DMS79 treated with DMSO at 0.1 percent for 48 hours (cell line): ENCODE results near the gene MEIKIN.

Experiments
- DNase-seq: peaks from one replicate; lab custom pipeline; 2025; lab: John Stamatoyannopoulos, UW

MEIKIN gene, protein sequence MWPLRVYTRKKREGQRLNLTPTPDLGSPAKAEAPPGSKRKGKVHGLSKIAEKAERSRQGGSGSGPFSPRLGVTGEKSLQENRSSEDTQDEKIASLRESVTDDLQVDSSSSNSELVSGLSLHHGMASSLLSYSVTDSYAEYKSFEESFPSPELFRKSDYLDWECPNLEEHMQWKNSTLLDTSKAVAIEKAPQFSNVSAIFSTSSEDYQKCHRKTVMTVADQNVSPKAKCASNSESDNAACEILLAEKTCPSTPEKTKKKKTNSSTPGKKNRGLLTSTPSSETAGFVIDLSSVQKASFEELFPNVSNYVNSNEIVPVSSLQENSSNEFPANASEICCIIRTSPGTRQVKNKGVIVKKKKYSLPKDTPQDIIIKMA

GRCh38 chr5:131945551-131946168, at the start of gene MEIKIN:
Gene MEIKIN, minus strand, starts transcription at chr5:131945663. Its CDS starts 158 bp downstream, at chr5:131945505.
- no peak for DNase-seq

- no peak for DNase-seq
Measured at GRCh38 chr5:131994533-131995226, 49.2 kb upstream of the MEIKIN start.

DNA sequence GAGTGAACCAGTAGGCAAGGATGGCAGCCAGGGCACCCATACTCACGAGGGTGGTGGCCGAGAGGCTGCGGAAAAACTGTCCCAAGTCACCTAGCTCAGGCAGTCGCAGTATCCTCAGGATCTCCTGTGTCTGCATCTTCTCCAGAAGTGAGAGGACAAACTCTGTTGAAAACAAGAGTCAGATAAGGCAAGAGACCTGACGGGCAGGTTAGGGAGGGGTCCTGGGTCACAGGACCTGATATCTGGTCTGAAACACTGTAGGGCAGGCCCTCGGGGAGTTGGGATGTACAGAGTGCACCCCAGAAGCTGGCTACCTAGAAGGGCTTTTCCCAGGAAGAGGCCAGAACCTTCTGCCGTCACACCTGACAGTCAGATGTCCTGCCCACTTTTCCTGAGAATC, 48.6 kb upstream of the MEIKIN start:
- DNase-seq, result no peak

DNA sequence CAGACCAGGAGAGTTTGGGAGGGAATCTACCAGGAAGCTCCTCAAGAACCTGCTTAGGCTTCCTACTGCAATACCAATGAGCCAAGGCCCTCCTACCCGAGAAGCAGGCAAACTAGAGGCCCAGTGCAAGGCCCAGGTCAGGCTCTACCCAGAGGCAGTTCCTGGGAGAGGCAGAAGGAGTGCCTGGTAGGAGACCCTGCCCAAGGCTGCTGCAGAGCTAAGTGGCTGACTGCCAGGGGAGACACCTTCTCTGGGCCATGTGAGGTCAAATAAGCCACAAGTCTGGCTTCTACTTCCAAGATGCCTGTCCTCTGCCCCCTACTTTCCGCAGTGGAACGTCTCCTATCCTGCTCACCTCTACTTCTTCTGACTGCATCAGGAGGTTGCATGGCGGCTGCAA, 48.2 kb upstream of the MEIKIN start:
- DNase-seq, result no peak

- no peak for DNase-seq
Measured at GRCh38 chr5:131992370-131992769, 46.9 kb upstream of the MEIKIN start.

GRCh38 chr5:131991593-131992324, 46.3 kb upstream of the MEIKIN start:
- no peak for DNase-seq

DNA sequence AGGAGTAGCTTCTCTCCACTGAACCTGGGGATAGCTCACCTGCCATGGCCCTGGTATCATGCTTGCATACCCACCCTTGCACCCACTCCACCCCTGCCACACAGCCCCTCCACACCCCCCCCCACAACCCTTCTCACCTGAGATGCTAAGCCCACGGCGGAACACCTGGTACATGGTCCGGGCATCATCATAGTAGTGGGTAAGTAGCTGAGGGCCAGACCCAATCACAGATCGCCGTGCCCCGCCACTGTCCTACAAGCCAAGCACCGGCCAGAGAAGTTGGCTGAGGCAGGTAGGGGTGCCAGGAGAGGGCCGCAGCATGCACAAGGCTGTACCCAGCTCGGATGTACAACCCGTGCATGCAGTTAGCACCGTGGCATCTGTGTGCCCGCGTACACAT, 45.3 kb upstream of the MEIKIN start:
- no peak for DNase-seq

DNA sequence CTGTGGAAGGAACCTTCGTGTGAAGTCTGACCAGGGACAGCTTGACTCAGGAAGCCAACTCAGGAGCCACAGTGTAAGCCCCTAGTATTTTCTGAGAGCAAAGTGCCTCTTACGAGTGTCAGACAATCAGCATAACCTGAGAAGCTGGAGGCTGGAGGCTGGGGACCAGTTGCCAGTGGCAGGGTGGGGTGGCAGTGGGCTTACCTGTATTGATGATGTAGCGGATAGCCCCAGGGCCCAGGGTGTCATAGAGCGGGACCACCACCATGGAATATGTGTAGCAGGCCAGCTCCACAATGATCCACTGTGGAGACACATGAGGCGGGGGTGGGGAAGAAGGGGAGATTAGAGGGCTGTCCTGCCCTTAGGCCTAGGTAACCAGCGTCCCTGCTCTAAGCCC, 43.1 kb upstream of the MEIKIN start:
- no peak for DNase-seq

- no peak for DNase-seq
Measured at GRCh38 chr5:131987251-131987650, 41.8 kb upstream of the MEIKIN start.

DNA sequence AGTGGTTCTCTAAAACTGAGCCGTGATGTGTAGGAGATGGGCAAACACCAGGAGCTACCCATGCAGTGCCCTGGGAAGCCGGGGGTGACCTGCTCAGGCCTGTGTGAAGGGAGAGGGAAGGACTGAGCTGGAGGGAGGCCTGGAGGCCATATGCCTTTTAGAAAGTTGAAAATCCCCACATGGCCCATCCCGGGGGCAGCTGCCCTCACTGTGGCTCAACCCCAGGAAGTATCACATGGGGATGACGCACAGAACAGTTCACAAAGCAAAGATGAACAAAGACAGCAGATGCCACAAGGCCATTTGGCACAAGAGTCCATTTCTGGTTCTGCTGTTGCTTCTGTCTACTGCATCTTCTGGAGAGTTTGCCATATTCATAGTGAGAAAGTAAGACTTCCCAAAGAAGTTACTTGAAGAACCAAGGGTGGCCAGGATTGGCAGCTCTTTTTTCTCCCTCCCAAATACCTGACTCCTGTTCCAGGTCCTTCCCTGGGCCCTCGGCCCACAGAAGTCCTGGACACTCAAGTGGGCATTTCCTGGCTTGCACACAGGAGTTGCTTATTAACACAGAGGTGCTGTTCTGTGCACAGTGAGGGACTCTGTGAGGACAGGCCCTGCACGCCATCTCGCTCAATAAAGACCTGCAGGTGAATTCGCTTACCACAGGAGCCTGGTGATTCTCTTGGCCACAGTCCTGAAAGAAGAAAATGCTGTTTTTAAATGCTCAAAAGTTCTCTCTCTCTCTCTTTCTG, 40.9 kb upstream of the MEIKIN start:
- no peak for DNase-seq

GRCh38 chr5:131984956-131985665, 39.6 kb upstream of the MEIKIN start:
- no peak for DNase-seq

GRCh38 chr5:131983244-131983771, 37.8 kb upstream of the MEIKIN start:
- no peak for DNase-seq

- DNase-seq, result no peak
Measured at GRCh38 chr5:131981516-131981915, 36.1 kb upstream of the MEIKIN start.

DNA sequence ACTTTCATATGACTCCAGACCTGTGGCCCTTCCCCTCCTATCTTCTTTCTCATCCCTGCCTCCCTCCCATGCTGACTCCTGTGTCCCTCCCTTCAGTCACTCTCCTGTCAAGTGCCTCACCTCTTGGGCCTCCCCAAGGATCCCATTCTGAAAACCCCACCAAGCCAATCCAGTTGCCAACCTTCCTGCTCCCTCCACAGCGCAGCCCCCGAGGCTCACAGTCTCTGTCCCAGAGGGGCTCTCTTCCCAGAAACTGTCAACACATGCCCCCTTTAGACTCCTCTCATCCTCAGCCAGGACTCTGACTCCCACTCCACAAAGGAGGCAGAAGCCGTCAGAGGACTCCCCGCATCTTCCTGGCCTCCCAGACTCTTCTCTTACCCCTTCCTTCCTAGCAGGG, 35.2 kb upstream of the MEIKIN start:
- DNase-seq, result no peak

GRCh38 chr5:131979816-131980215, 34.4 kb upstream of the MEIKIN start:
- no peak for DNase-seq

- no peak for DNase-seq
Measured at GRCh38 chr5:131977212-131977604, 31.7 kb upstream of the MEIKIN start.

DNA sequence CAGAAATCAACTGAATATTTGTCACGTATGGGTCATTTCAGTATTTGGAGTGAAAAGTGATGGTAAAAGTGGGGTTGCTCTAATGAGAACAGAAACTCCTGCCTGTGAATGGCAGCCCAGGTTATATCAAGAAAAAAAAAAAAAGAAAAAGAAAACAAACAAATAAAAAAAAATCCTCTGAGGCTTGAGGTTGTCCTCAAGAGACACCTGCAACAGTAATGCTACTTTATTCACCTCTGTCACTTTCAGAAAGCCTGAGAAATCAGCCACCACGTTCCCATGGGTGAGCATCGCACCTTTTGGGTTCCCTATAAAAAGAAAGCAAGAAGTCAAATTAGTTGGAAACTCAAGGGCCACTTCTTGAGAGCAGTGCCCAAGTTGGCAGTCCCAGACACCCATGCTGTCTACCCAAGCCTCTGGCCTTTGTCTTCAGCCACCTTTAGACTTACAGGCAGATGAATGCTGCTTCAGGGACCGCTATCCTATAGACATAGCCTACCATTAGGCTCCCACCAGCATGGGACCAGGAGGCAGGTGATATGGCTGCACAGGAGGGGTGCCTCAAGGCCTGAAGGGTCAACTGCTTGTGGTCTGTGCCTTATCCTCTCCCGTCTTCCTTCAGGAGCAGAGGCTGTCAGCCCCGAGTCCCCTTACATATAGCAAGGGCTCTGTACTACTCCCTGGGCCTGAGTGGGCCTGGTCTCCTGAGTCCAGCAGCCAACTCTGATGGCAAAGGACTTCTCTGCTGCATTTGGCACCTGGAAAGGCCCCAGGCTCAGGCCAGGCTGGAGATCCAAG, 31.1 kb upstream of the MEIKIN start:
- no peak for DNase-seq

- no peak for DNase-seq
Measured at GRCh38 chr5:131974956-131975726, 29.7 kb upstream of the MEIKIN start.

GRCh38 chr5:131974622-131974955, 29.1 kb upstream of the MEIKIN start:
- DNase-seq, result no peak
